CD4-positive, alpha-beta T cell treated with Interleukin-6 for 4 hours (primary cell): ENCODE measurements around the gene PADI3.

Source experiments
- DNase-seq: peaks from one replicate; pipeline ENCODE4 v3.0.0-alpha.2; 2020; ENCODE audit warnings: mixed read lengths

Gene PADI3

GRCh38 chr1:17248781-17249180 is at the start of gene PADI3:
TSS of gene PADI3 (plus strand) at chr1:17249098. CDS start at chr1:17249138, 40 bp downstream.
- no peak for DNase-seq

DNA sequence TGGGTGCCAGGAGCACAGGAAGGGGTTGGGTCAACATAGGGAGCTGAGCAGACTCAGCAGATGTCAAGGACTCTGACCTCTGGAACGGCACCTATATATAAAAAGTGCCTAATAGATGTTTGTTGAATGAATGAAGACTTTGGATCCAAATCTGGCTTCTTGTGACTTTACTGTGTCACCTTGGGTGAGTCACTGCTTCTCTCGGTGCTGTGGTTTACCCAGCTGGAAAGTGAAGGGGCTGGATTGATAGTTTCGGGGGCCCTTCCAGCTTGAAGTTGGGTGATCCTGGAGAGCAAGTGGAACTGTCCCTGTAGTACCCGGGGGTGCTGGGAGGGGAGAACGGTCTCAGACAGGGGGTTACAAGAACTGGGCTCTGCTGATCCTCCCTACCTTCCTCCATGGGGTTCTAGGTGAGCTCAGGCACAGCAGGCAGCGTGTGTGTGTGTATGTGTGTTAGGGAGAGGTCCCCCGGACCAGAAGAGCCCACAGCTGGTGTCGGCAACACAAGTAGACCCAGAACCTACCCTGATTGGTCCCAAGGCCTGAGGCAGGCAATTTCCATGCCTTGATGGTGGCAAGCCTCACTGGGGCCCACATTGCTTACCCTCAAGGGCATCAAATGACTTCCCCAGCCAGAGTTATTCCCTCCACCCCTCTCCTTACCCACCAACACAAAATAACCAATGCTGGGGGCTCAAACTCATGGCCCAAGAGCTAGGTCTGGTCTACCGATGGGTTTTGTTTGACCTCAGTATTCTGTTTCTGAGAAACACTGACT is 49.4 kb upstream of the PADI3 start:
- no peak for DNase-seq

DNA sequence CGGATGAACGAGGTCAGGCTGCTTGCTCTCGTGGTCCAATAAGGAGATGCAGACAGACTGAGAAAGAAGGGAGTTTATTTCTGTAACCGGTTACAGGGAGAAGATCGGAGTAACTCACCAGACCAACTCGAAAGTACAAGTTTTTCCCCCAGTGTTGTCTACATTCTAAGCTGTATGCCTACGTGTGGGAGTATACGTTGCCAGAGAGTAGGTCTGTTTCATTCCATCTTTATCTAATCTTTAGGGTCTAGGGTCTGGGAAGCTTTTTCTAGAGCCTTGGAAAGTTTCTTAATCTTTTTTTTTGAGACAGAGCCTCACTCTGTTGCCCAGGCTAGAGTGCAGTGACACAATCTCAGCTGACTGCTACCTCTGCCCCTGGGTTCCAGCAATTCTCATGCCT is 48.7 kb upstream of the PADI3 start:
- no peak for DNase-seq

GRCh38 chr1:17200756-17201155 is 48.1 kb upstream of the PADI3 start:
- no peak for DNase-seq

GRCh38 chr1:17201201-17202021 is 47.5 kb upstream of the PADI3 start:
- peak; percentile 40 for DNase-seq

DNA sequence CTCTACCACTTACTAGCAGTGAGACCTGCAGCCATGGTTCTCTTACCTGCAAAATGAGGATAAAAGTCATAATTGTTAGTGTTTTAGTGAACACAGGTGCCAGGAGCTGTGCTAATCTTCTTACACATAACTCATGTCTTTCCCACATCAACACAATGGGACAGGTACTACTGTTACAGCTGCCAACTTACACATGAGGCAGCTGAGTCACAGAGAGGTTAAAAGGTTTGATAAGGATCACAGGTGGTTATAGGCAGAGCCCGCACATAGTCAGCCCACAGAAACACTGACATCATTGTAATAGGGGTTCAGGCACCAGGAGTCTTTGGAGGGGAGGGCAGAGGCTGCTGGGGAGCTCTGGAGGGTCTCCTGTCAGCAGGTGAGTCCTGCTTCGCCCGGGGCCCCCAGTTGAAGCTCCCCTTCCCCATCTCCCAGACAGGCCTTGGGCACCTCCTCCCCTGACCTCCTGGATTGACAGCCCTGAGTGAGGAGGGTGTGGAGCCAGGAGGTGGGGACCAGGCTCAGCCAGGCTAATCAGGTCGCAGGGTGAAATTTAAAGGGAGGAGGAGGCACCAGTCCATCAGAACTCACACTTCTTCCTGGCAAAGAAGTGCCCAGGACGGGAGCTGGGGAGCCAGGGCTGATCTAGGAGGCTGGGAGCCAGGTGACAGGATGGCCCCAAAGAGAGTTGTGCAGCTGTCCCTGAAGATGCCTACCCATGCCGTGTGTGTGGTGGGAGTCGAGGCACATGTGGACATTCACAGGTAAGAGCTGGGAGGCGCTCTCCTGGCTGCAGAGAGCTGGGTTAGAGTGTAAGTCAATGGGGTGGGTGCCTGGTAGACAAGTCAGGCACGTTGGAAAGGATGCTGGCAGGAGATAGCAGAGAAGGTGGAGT is 44.1 kb upstream of the PADI3 start, which contains the start of gene PADI1:
TSS of gene PADI1 (plus strand) at position 583 of the 895 bp plus-strand sequence. CDS start at position 673, 90 bp downstream.
- DNase-seq: no peak

GRCh38 chr1:17205652-17206051 is 43.2 kb upstream of the PADI3 start:
- no peak for DNase-seq

- DNase-seq: no peak
These were observed 42.7 kb upstream of the PADI3 start for GRCh38 chr1:17206196-17206595.

DNA sequence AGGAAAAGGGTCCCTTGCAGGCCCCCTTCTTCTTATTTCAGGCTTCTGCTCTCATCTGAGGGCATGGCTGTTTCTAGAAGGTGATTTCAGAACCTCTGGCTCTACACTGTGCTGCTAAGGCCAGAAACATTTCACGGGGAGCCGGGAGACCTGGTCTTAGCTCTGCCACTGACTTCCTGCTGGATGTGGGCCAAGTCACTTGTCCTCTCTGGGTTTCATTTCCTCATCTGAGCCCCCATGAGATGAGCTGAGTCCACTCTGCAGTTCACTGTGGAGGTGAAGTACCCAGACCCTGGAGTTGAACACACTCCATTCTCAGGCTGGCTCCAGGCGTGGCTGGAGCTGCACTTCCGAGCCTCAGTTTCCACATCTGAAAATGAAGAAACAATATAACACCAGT is 41.9 kb upstream of the PADI3 start:
- DNase-seq: no peak

- DNase-seq: no peak
These were observed 41.4 kb upstream of the PADI3 start for GRCh38 chr1:17207540-17207939.

- DNase-seq: peak; percentile 52
These were observed 40.9 kb upstream of the PADI3 start for GRCh38 chr1:17207966-17208418.

DNA sequence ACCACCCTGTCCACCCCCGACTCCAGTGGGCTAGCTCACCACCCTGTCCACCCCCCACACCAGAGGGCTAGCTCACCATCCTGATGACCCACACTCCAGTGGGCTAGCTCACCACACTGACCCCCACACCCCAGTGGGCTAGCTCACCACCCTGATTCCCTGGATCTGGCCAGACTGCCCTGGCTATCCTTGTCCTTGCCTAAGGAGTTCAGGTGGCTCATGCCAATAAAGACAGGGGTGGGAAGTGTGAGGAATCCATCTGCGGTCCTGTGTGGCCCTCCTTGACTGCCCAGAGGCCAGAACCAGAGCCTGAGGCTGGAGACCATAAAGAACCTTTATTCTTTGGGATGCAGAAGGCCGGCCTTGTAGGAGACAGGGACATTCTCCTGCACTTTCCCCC is 40.4 kb upstream of the PADI3 start:
- DNase-seq: no peak

DNA sequence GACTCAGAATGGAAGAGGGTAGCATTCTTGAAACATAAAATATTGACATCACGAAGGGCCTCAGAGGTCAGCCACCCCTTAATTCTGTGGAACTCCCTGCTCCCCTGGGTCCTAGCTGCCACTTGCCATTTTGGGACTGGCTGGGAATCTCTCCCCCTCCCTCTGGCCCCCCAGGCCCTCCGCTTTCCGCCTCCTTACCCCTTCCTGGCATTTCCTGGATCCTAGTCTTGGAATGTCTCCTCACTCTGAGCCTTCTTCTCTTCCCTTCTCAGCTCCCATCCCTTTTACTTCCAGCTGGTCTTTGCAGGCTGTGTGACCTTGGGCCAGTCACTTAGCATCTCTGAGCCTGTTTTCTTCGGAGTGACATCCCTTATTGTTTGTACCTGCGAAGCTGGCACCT is 39.5 kb upstream of the PADI3 start:
- DNase-seq: no peak

GRCh38 chr1:17210176-17210575 is 38.7 kb upstream of the PADI3 start:
- no peak for DNase-seq

DNA sequence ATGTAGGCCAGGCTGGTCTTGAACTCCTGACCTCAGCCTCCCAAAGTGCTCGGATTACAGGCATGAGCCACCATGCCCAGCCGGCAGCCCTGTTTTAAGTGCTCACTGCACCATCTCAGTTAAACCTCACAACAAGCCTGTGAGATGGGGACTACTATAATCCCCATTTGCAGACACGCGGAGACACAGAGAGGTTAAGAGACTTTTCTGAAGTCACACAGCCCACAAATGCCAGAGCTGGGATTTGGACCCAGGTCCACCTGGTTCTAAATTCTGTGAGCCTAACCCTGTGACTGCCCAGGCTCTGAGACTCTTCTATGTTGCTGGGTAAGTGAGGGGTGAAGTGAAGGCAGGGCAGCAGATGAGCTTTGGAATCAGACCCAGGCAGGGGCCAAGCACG is 37.5 kb upstream of the PADI3 start:
- DNase-seq: no peak

DNA sequence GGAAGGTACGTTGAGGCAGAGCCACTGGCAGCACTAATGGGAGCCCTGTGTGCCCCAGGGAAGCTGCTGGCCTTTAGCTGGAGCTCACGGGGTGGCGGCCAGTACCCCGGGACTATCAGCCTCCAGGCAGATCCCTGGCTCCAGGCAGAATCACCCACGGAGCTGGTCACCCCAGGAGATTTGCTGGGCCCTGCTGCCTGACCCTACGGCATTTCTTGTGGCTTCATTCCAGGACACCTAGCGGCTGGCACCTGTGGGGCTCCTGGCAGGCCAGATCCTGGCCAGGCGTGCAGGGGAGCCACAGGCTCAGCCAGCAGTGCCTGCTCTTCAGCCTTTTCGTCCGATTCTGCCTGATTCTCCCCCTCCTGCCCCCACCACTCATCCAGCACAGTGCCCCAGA is 36.9 kb upstream of the PADI3 start:
- no peak for DNase-seq

DNA sequence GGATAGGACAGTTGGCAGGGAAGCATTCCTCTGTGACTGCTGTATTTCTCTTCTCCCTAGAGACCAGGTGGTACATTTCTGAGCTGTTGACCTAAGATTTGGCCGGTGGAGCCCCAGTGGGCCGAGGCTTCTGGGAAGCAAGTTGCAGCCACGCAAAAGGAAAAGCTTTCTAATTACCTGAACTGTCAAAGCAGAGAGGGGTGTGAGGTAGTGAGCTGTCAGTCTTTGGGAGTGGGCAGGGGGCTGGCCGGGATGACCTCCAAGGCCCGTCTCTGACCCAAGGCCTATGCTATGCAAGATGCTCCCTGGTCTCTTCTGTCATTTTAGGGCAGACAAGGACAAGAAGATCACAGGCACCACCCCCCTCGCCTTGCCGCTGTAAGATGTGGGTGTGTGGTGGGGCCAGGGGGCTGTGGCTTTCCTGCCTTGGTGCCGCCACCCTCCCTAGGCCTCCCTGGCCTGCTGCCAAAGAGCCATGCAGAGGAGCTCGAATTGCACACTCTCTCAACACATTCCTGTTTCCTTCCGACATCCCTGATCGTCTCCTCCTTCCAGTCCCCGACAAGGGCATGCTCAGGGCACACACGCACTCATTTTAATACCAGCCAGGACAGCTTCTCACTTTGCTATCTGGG is 36.3 kb upstream of the PADI3 start:
- peak; percentile 80 for DNase-seq

DNA sequence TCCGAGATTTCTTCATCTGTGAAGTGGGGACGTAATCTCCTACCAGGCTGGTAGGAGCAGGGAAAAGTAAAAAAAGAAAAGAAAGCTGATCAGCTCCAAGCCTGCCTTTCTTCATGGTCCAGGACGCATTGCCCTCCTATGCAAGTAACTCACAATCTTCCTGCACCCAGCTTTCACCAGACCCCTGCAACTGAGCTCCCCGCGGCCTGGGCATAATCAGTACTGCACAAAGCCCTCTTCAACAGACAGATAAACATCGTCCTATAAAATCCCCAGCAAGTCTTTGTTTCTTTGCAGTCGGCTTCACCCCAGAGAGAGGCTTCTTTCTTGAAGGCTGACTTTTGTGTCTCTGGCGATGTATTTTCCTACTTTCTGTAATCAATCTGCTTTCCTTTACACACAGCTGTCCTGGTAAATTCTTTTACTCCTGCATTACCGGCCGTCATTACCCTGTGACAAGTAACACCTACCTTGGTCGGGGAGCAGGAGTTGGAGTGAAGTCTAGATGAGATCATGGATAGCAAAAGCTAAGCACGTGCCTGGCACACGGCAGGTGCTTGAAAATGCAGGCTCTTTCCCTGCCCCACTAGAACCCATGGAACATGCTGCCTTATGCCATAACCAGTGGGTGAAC is 35.6 kb upstream of the PADI3 start:
- DNase-seq: no peak

- no peak for DNase-seq
These were observed 35.1 kb upstream of the PADI3 start for GRCh38 chr1:17213782-17214148.

- no peak for DNase-seq
These were observed 33.9 kb upstream of the PADI3 start for GRCh38 chr1:17214876-17215544.

- DNase-seq: no peak
These were observed 33.4 kb upstream of the PADI3 start for GRCh38 chr1:17215545-17215890.

- no peak for DNase-seq
These were observed 32.8 kb upstream of the PADI3 start for GRCh38 chr1:17216078-17216477.
